ENCODE measurements around the gene MTHFD1L.
"Not testable (repeated sequence)": the region's sequence is repeated elsewhere in the genome, so short reads cannot be mapped to it uniquely, and the experiment has no call there.

Gene MTHFD1L

DNA sequence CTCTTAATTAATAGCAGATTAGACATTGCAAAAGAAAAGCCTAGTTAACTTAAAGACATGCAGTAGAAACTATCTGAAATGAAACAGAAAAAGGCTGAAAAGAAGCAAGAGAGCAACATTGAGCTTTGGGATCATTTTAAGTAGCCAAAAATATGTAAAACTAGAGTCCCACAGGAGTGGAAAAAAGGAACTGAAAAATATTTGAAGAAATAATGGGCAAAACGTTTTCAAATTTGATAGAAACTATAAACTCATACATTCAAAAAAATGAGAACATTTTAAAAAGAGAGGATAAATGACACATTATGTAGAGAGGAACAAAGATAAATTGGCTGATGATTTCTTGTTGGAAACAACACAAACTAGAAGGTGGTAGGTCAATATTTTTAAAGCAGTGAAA lies 208.2 kb downstream of the MTHFD1L start:
- no peak for DNase-seq

DNA sequence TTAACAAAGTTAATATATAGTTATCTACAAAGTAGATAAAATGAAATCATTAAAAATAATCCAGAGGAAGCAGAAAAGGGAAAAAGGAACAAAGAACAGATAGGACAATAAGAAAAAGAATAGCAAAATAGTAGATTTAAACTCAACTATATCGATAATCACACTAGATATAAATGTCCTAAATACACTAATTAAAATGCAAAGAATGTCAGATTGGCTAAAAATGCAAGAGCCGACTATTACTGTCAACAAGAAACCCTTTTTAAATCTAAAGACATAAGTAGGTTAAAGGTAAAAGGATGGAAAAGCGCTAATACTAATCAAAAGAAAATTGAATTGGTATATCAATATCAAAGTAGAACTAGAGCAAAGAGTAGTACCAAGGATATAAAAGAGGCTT lies 209.5 kb downstream of the MTHFD1L start:
- DNase-seq, result no peak

DNA sequence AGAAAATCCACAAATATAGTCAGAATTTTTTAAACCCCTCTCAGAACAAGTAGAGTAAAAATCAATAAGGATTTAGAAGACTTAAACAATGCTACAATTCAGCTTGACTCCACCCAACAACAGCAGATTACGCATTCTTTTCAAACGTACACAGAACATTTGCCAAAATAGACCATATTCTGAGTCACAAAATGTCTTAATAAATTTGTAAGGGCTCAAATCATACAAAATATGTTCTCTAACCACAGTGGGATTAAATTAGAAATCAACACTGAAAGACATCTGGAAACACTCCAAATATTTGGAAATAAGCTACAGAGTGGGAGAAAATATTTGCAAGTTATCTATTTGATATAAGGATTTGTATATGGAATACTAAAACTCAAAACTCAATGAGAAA lies 210.0 kb downstream of the MTHFD1L start:
- DNase-seq, result no peak

DNA sequence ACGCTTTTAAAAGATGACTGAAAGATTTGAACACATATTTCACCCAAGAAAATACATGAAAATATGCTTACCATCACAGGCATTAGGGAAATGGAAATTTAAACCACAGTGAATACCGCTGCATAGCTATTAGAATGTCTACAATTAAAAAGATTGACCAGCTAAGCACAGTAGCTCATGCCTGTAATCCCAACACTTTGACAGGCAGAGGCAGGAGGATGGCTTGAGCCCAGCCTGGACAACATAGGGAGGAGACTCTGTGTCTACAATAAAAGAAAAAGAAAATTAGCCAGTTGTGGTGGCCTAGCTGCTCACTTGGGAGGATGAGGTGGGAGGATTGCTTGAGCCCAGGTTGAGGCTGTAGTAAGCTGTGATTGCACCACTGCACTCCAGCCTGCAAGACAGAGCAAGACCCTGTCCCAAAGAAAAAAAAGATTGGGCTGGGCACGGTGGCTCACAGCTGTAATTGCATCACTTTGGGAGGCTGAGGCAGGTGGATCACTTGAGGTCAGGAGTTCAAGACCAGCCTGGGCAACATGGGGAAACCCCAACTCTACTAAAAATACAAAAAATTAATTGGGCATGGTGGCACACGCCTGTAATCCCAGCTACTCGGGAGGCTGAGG lies 210.5 kb downstream of the MTHFD1L start:
- DNase-seq, result no peak

DNA sequence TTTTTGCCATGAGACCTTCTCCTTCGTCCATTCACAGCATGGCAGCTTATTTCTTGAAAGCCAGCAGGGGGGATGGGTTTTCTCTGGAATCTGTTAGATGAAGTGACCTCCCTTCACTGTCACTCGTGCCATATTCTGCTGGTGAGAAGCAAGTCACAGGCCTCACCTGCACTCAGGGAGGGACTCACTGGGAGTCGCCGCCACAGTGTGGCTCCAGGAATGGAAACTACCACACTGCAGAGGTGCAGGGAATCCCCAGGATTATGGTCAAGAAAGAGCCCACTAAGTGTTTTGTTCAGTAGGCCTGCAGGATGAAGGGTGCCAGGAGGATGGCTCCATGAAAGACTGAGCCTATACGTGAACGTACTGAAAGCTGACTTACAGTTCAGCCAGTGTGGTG lies 213.2 kb downstream of the MTHFD1L start:
- no peak for DNase-seq

DNA sequence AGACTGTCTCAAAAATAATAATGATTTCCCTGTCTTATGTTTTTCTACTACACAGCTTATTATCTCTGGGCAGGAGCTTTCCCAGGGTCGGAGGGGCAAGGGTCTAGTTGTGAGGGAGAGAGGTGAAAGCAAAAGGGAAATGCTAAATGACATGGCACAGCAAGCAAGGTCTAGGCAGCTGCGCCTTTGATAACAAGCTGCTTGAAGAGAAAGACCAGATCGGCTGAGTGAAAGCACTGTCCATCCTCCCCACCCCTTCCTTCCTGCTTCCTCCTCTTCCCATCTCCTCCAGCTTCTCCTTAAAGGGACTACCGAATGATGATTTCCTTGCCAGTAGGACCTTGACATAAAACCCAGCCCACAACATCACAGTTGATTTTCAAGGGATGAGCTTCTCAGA lies 216.2 kb downstream of the MTHFD1L start:
- DNase-seq, result no peak

DNA sequence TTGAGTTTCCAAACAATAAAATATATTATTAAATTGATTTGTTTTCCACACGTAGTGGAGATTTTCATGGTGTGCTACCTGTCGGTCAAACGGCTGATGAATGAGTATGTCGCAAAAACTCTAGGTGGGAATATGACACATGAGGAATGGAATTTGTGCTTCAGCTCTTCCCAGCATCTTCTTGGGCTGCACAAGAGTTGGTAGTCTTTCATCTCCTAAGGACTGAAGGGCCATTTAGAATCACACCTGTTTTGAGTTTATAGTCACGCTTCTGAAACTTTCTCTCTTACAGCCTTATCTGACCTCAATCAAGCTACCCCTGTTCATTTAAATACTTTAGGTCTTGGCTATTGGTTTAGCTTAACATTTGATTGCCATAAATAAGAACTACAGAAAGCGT lies 216.6 kb downstream of the MTHFD1L start:
- DNase-seq, result no peak

DNA sequence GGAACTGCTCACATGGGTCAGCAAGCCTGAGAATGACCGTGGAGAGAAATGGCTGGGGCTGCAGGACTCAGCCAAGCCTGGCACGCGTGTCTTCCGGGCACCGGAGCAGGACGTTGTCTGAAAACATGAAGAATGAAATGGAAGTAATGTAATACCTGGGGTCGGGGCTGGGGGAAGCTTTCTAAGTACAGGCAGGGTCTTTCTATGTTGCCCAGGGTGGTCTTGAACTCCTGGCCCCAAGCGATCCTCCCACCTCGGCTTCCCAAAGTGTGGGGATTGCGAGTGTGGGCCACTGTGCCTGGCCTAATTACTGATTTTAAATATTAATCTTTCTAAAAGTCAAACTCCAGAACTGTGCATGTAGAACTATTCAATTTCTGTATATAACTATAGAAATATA lies 218.8 kb downstream of the MTHFD1L start:
- DNase-seq, result no peak

DNA sequence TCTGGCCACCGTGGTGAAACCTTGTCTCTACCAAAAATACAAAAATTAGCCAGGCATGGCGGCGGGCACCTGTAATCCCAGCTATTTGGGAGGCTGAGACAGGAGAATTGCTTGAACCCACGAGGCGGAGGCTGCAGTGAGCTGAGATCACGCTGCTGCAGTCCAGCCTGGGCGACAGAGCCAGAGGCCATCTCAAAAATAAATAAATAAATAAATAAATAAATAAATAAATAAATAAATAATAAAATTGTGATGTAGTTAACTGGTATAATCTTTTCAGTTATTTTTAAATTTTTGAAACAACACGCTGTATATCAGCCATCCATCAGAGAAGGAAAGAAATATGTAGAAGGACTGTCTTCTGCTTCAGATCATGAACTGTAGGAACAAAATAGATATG lies 221.6 kb downstream of the MTHFD1L start:
- not testable (repeated sequence) for DNase-seq

DNA sequence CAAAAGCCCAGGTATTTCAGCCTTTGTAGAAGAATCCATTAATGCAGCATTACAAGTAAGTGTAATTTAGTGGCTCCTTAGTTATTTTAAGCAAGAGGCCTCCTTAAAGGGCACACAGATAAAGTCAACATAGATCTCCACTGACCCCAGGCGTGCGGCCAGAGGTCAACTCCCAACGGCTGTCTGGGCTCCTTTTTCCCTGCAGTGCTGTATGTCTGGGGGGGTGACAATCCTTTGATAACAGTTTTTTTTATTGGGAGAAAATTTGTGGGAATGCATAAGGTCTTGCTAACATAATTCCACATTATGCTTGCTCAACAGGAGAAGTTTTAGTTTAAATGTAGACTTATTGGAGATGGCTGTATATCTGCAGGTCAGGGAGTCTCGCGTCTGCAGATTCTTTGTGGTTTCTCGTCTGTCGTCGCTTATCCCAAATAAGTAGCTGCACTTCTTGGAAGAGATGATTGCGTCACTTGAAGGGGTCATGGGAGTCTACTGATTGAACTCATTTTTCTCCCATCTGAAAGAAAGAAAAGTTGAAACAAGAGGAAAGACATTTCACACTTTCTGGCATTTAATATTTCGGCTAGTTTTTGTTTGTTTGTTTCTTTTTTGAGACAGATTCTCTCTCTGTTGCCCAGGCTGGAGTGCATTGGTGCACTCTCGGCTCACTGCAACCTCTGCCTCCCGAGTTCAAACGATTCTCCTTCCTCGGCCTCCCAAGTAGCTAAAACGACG lies 222.5 kb downstream of the MTHFD1L start:
- DNase-seq, result no peak

DNA sequence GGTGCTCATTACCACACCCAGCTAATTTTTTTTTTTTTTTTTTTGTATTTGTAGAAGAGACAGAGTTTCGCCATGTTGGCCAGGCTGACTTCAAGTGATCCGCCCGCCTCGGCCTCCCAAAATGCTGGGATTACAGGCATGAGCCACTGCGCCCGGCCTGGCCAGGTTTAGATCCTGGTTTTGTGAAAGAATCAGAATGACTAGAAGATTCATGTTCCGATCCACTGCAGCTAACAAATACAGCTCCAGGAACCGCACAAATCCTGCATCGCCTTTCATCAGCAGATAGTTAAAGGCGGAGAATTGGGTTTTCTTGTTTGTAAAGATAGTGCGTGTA lies 223.1 kb downstream of the MTHFD1L start:
- DNase-seq, result no peak

DNA sequence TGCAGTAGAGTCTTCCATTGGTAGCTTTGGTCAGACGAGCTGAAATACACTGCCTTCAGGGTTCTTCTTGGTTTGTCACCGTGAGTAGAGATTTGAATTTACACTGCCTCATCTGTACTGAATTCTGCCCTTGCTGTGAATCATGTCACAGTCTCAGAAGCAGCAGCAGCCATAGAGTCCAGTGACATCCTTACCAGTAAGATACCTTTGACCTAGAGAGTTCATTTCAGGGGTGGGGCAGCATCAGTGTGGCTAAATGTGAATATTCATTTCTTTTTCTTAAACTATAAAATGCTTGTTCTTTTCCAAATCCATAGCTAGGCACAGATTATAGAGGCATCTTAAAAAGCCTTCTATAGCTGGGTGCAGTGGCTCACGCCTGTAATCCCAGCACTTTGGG lies 223.5 kb downstream of the MTHFD1L start:
- DNase-seq, result no peak

DNA sequence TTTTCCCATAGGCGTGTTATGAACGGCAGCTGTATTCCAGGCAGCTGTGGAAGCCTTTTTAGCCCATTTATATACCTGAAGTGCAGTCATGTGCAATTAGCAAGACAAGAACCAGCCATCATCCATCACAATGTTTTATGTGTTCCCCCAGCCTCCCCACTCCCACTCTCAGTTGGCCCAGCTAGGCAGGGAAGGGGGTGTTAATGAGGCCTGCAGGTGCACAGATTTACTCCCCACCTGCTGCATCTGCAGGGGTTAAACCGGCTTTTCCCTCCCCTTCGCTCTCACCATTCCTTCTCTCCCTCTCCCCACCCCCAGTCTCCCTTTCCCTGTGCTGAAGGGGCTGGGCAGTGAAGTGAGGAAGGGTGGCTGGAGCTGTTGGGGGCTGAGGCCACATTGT lies 224.5 kb downstream of the MTHFD1L start:
- no peak for DNase-seq

DNA sequence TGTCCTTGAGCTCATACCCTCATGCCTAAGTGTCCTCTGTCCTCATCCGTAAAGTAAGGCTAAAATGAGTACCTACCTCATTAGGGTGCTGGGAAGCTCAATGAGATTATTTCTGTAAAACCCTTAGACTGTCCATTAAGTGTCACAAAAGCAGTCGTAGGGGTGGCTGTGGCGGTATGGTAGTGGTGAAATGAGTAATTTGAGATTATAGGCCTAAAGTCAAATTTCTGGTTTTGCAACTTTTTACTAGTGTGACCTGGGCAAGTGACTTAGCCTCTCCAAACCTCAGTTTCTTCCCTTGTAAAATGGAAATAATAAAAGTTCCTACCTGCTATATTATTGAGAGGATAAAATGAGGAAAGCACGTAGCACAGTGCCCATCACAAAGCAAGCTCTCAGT lies 226.1 kb downstream of the MTHFD1L start:
- no peak for DNase-seq

DNA sequence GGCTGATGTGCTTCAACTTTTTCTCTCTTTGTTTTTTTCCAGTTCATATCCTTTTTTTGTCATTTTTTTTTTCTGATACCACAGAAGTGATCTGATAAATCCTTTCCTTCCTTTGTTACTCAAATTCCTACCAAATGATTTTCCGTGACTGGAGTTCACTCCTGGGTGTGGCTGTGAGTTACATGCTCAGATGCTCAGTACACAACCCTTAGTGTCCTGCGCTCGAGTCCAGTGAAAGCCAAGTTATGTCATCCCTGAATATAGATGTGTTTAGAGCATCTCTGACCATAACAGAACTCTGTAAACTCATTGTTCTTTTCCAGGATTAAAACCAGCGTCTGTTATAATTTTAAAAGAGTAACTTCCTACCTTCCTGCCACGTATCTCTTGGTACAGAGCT lies 227.1 kb downstream of the MTHFD1L start:
- DNase-seq, result no peak

DNA sequence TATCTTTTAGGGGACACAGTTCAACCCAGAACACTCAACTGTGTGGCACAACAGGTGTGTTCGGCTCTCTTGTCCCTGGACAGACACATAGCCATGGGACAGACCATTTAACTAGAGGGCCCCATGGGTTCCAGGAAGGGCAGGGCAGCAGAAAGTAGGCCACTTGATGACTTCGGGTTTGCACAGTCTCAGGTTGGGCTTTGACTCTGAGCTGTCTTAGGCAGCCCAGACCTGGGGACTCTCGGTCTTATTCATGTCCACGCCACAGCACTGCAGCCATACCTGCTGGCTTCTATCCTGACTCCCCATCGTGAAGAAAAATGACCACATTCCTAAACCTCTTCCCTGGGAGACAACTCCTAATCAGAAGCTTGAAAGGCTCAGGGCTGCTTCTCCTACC lies 228.2 kb downstream of the MTHFD1L start:
- no peak for DNase-seq

DNA sequence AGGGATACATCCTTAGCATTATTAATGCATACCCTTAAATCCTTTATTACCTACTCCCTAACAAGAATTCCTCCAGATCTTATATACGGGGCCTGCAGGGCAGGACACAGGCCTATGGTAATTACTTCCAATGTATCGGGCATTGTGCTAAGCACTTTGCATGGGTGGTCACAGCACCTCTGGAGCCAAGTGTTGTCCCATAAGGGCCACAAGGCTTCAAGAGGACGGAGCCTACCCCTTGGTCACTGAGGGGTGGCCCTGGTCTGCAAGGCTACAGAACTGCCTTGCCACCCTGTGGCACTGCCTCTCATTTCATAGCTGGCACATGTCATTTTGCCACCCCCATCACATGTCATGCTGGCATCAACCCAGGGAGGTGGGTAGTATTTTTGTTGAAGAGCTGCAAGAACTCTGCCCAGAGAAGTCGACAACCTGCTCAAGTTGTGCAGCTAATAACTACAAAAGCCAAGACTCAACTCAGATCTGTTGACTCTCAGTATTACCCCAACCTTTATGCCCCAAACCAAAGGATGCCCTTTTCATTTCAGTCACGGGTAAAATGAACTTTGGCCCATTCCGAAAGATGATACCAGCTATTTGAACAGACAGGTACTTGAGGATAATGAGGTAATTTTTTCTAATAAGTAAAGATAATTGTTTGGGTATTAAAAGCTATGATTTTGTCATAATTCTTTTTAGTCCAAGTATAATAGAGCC lies 230.2 kb downstream of the MTHFD1L start:
- no peak for DNase-seq

DNA sequence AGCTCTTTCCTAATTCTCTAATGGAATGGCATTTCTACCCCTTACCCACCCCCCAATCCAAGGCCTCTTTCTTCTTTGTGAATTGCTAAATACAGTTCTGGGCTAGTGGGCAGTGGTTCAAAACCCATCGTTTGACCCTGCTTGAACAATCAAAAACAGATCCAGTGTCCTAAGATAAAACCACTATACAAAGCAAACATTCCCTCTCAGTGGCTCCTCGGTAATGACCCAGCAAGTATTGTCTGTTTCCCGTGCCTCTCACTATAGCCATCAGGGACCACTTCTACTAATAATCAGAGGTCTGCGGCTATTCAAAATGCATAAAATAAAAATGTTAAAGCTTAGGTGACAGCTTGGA lies 230.7 kb downstream of the MTHFD1L start:
- no peak for DNase-seq

DNA sequence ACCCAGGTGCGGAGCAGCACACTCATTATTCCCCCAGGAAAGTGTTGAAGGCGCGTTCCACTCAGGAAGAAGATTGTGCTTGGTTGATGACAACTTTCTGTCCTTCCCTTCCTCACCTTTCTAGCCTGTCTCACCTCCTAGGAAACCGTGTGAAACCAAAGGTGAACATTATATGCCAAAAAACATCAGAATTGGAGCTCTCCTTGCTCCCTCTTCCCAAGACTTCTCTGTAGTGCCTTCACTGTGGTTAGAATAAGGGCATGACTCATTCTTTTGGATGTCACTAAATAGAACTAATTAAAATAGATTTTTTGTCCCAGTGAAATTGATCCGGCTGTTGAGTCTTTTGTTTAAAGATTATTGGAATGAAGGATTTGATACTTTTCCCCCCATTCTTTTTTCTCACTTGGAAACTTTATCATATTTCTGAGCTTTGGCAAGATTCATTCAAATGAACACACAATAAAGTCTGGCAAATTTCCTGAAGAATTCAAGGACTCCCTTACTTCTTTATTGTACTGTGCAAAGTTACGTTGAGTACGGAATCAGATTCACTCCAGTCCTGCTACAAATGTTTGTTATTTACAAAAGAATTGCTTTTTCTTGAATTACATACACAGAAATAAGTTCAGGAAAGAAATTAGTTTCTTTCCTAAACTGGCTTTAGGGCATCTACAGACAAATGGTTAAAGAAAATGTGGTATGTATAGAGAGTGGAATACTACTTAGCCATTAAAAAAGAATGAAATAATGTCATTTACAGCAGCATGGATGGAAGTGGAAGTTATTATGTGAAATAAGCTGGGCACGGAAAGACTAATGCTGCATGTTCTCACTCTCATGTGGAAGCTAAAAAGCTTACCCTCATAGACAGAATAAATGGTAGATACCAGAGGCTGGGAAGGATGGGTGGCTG lies 231.4 kb downstream of the MTHFD1L start:
- no peak for DNase-seq

DNA sequence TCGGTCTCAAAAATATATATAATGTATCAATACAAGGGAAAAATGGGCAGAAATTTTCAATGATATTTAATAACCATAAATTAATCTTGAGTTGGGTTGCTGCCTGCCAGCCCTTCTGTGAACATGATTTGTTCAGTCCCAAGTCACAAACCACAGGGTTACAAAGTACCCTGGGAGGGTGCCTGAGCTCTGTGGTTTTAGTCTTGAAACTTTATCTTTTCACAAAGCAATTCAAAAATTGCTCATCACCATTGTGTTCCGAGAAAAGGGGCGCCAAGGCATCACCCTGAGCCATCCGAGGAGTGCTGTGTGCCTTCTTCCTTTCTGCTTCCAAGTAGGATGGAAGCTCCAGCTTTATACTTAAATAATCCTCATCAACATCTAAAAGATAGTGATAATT lies 232.7 kb downstream of the MTHFD1L start:
- no peak for DNase-seq

DNA sequence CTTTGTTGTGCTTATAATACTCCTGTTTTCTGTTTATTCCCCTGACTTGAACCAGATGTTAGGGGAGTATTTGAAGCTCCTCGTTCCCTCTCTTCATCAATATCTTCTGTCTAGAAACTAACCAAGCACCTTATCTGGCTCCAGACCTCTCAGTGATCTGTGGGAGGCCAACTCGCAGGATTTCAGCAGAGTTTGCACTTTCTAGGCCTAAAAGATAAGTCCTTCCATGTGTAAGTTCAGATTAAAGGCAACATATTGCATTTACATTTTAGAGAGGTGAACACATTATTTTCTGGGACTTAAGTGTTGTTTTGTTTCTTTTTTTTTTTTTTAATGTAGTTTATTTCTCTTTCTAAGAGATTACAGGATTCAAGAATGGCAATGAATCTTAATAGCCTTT lies 234.8 kb downstream of the MTHFD1L start:
- DNase-seq, result no peak

DNA sequence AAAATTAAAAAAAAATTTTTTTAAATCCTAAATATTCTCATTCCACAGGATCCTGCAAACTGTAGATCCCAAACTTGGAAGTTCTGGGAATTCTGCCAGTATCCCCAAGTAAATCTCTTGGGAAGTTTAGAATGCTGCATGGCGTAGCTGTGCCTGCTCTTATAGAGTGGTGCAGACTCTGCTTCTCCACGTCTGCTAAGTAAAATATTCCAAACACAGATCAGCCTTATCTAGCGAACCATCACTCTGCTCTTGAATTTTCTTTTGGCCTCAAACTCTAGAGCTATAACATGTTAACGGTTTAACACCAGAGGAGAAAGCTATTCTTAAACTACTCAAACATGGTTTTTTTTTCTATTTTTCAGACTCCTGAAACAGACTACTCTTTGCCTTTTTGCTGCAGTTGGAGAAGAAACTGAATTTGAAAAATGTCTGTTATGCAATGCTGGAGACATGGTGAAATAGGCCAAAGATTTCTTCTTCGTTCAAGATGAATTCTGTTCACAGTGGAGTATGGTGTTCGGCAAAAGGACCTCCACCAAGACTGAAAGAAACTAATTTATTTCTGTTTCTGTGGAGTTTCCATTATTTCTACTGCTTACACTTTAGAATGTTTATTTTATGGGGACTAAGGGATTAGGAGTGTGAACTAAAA lies 235.8 kb downstream of the MTHFD1L start:
- DNase-seq, result no peak
